Urothelium cell line (cell line): ENCODE results near the gene ADD2.

ENCODE experiments used
- DNase-seq: peaks from one replicate; pipeline ENCODE4 v3.0.0; 2011; ENCODE audit warnings: low spot score, mixed read lengths
- FAIRE-seq: peaks from 2 replicates; lab custom pipeline; 2011; peaks lifted over from hg19 to GRCh38; lab: Jason Lieb, UNC

The ADD2 gene

DNA sequence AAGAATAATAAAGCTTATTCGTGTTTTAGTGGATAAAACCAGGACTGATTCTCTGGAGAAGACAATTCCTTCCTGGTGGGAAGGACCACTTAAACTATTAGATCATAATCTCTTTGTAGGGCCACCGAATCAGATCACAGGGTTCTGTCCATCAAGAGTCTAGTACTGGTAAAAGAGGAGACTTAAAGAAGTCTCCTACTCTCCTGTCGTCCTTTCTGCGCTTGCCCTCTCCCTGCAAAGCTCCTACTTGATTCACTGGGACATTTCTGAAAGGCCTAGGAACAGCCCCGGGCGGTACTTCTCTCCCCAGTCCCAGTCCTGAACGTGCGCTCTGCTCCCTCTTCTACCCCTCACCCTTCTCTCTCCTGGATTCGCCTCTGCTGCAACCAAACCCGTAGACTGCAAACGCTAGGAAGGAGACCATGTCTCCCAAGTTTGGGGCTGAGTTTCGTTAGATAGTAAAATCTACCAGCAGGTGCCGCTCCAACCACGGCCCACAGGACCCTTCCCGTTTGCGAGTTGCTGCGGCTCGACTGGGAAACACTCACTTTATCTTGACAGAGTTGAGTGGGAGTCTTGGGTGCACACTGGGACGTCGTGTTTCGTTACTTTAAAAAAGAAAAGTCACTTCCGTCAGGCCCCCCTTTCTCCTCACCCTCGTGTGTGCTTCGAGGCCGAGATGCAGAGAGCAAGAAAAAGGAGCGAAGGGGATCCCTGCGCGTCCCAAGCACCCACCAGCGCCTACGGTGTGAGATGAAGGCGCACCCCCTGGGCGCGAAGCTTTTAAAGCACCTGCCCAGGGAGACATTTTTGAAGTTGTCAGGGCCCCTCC, 21.5 kb upstream of the ADD2 start:
- peak; percentile 81 for DNase-seq
- peak; percentile 94 for FAIRE-seq

DNA sequence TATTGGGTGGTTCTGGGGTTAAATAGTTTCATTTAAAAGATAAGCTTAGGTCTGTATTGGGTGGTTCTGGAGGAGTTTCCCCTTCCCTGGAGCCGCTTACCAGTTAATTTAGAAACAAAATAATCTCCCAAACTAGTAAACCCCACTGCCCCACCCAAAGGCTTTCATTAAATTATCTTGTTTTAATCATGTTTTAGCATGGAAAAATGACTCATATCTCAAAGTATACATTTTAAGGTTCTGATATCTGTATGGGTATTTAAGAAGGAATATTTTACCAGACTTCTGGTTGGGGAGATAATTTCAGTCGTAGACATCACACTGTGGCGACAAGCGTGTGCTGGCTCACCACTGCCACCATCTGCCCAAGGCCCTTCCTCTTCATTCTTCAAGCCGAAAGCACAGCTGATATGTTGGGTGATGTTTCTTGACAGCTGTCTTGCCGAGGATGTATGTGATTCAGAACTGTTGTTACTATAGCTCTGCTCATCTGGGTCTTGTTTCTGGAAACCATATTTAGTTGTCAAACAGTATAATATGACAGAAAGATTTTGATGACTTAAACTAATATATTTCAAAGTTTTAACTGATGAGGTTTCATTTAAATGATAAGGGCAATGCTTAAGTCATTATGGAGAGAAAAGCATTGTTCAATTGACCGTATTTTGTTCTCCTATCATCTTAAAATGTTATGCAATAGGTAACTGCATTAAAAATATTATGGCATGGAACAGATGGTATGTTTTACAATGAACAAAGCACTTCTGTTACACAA, 17.3 kb upstream of the ADD2 start:
- DNase-seq: peak; percentile 69
- FAIRE-seq: peak; percentile 58

DNA sequence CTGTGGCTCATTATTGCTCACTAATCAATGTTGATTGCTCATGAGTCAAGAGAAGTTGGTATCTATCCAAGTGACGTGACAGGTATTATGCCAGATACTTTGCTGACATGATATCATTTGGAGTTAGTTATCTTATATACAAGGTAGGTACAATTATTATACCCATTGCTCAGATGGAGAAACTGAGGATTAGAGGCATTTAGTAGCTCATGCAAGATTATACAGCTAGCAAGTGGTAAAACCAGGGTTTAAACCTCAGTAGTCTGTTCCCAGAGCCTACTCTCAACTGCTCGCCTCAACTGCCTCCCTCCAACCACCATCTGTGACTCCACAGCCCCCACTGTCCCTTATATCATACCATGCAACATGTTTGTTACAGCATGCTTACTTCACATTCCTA, 16.3 kb upstream of the ADD2 start:
- DNase-seq: no peak
- FAIRE-seq: no peak

DNA sequence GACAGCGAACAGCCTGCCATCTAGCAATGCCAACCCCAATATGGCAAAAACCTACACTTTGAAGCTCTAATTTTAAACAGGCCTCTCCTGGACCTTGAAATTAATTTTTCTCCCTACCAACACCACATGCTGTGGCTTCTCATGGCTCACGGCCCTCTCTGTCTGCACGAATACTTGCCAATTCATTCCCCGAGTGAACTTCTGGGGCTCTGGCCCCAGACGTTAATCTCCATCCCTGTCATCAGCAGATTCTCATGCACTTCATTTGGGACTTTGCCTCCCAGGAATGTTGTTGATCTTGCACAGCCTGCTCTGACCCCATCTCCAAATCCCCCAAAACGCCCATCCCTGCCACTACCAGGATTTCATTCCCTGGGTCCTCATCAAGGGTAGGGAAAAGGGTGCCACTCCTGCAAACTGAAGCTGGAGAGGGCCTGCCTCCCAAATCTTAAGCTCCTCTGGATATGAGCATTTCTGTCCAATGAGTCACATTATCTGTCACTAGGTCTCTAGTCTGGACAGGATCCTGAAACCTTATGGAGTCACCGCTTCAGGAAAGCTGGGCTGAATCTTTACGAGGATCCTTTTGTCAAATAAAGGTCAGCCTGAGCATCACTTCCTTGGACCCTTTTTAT, 12.0 kb upstream of the ADD2 start:
- DNase-seq: peak; percentile 77
- no peak for FAIRE-seq

- no peak for FAIRE-seq
- no peak for DNase-seq
Observed at GRCh38 chr2:70779491-70779890, 11.5 kb upstream of the ADD2 start.

DNA sequence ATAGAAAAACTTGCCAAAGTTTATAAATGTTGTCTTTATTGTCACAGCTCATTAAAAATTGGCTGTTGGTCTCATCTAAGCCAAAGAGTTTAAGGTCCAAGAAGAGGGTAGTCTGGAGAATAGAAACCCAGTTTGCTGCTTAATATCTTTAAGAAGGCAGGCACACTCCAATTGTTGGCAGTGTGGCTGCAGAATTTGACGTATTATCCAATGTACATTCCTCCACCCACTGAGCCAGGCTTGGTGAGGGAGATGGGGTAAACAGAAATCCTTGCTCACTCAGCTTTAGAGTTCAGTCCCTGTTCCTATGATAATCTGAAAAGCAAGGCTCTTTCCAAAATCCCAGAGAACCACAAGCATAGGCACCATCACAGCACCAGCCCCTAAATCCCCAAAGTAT, 10.7 kb upstream of the ADD2 start:
- FAIRE-seq (no peak), DNase-seq (no peak)

GRCh38 chr2:70777450-70777849, 9.4 kb upstream of the ADD2 start:
- no peak for DNase-seq

GRCh38 chr2:70776266-70776665, 8.3 kb upstream of the ADD2 start:
- DNase-seq (no peak), FAIRE-seq (no peak)

More at GRCh38 chr2:70777450-70777849, 9.4 kb upstream of the ADD2 start:
- FAIRE-seq: no peak

DNA sequence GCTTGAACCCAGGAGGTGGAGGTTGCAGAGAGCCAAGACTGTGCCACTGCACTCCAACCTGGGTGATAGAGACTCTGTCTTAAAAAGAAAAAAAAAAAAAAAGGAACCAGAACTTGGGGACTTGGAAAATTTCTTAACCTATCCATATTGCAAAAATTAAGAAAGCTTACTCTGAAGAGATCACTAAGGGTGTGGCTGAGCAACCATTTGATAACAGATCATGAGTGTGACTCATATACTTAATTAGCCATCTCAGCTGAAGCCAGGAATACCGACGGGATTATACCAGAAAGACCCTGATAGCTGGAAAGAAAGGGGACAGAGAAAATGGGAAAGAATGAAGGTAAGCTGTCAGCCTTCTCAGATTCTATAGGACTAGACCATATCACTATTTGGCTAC, 7.1 kb upstream of the ADD2 start:
- DNase-seq (no peak), FAIRE-seq (no peak)

- DNase-seq (no peak), FAIRE-seq (no peak)
Observed at GRCh38 chr2:70772486-70773155, 4.6 kb upstream of the ADD2 start.

GRCh38 chr2:70771446-70771845, 3.4 kb upstream of the ADD2 start:
- FAIRE-seq: no peak

DNA sequence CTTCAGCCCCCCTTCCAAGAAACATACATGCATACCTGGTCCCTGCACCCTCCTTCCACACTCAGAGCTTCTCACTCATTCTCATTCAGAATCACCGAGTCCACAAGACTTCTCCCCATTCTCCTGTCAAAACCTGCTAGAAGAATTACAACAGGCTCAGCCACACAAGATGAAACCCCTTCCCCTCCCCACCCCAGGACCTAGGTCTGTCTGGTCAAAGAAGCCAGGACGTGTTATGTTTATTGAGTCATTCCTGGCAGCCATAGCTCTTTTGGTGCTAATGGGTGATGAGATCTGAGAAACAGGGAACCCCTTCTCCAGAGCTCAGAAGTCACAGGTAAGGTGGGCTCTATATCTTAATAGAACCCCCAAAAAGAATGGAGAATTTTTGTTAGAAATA, 1.4 kb upstream of the ADD2 start:
- no peak for FAIRE-seq

More at GRCh38 chr2:70771446-70771845, 3.4 kb upstream of the ADD2 start:
- DNase-seq: no peak

DNA sequence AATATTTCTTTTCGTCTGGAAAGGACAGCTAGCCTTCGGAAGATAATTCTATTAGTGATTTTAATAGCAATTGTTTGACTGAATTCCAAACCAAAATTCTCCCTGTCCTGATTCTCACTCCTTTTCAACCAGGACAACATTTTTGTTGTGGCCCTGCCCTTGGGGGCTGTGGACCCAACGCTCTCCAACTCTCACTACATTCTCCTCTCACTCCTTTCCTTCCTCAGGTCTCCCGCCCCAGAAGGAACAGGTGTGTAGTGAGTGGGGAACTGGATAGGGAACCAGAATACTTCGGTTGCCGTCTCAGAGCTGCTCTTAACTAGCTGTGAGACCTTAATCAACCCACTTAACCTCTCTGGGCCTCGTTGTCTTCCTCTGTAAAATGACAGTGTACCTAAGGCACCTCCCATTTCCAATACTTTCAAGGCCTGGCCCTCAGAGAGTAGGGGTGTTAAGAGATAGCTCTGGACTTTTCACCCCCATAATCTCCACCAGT, 638 bp upstream of the ADD2 start:
- FAIRE-seq: no peak
- DNase-seq: no peak

More for the DNA sequence above, 1.4 kb upstream of the ADD2 start:
- DNase-seq: no peak

DNA sequence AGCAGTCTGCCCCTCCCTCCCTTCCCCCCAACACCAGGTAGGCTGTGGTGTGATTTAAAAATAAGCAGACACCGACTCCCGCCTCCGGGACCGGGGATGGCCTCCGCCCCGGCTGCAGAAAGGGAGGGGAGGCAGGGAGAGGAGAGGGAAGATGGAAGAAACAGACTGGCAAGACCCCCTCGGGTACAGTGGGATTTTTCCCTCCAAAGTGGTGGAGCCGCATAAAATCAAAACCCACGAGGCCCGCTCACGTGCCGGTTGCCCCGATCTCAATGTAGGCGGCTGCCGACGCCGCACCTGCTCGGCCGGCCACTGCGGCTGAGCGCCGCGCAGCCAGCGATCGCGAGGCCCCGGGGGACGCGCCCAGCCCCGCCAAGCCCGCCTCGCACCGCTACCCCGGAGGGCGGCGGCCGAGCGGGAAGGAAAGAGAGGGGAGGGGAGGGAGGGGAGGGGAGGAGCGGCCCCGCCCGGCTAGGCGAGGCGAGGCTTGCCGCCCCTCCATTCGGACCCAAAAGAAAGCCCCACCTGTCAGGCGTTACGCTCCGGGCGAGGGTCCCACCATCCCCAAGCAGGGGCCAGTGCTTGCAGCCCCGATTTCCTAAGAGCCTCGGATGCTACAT, 811 bp downstream of the ADD2 start:
- FAIRE-seq (no peak), DNase-seq (peak; percentile 46)

- DNase-seq (no peak), FAIRE-seq (no peak)
Observed at GRCh38 chr2:70766357-70767078, 1.5 kb downstream of the ADD2 start.

DNA sequence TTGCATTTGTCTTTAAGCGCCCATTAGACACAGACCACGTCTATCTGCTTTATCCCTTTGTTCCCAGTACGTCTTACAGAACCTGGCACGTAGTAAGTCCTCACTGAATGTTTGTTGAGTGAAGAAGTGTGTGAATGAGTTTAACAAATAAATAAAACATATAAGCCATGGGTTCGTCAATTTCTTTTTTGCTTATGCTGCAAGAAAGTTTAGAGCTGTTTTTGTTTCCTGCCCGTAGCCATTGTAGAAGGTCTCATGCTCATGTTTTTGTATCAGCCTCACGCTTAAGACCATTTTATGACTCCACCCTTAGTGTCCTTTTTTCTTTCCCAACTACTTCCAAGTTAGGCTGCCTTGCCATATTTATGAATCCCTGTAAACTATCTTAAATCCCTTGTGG, 2.5 kb downstream of the ADD2 start:
- no peak for DNase-seq
- FAIRE-seq: no peak

- DNase-seq (no peak), FAIRE-seq (peak; percentile 63)
Observed at GRCh38 chr2:70759446-70759845, 8.6 kb downstream of the ADD2 start.

- no peak for FAIRE-seq
- DNase-seq: no peak
Observed at GRCh38 chr2:70757966-70758365, 10.0 kb downstream of the ADD2 start.

- FAIRE-seq (no peak), DNase-seq (no peak)
Observed at GRCh38 chr2:70757360-70757759, 10.6 kb downstream of the ADD2 start.

DNA sequence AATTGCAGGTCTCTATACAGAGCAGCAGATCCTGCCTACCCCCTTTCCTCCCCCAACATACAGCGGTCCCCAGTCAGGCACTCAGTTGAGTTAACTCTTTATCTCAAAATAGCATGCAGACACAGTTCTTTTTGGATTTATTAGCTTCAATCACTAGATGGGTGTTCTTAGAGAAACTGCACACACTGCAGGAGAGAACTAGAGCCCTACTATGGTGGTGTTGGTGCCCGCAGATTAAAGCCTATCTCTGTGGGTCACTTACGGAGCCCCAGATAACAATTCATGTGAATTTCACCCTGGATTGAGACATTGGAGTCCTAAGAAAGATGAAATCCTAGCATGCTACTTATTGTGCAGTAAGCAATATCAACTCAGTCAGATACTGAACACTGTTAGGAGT, 11.9 kb downstream of the ADD2 start:
- DNase-seq (no peak), FAIRE-seq (no peak)
